ENCODE data around the gene SSBP3. TPM values are rescaled to one million over a fixed set of nuclear protein-coding genes. Genes with fewer than 3 reads are reported as not detected.

The SSBP3 gene
- total and polyA plus RNA-seq, 2 of the 13 experiments (the other 11 are each of a cell fraction or from before 2014, with no cell fraction given), result 8.5 to 17.6 TPM

DNA sequence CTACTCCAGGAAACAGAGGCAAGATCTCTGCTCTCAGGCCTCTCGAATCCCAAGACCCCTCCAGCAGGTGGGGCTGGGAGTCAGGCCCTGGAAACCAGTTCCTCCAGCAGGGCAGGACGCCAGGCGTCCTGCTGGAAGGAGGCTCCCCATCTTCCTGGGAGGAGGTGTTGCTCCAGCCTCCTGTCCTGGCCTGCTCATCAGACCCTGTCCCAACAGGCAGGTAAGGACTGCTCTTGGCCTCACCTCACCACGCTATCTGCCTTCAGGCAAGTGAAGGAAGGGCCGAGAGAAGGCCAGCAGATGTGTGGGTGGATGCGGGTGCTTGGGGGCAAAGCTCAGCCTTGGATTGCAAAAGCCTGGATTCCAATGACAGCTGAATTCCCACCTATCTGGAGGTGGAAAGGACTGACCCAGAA, 82.9 kb downstream of the SSBP3 start (continued):
- TF ChIP-seq JUN (CRISPR knock-in tag; IDR thresholded peaks at IDR 0.05) (no peak), HMG20A (CRISPR knock-in tag; IDR thresholded peaks at IDR 0.05; ENCODE audit: borderline replicate concordance) (no peak), ZEB1 (IDR thresholded peaks at IDR 0.05; ENCODE audit: insufficient replicate concordance, low read depth) (peak; percentile 67), FOXO1 (CRISPR knock-in tag; IDR thresholded peaks at IDR 0.05) (no peak), MYNN (CRISPR knock-in tag; IDR thresholded peaks at IDR 0.05; ENCODE audit: low read depth) (no peak; the same call in 1 of the 2 replicates), TBX2 (CRISPR knock-in tag; IDR thresholded peaks at IDR 0.05; ENCODE audit: borderline replicate concordance) (peak; percentile 40; the same call in 1 of the 2 replicates), TCF7 (IDR thresholded peaks at IDR 0.05; ENCODE audit: low read depth) (no peak), ZNF772 (CRISPR knock-in tag; IDR thresholded peaks at IDR 0.05) (no peak), DNMT3B (CRISPR knock-in tag; conservative IDR thresholded peaks at IDR 0.05) (no peak), HNRNPUL1 (IDR thresholded peaks at IDR 0.05; ENCODE audit: low read depth, low read length) (no peak), ZNF879 (CRISPR knock-in tag; IDR thresholded peaks at IDR 0.05) (no peak), ZNF326 (CRISPR knock-in tag; IDR thresholded peaks at IDR 0.05; ENCODE audit: borderline replicate concordance) (no peak), FOXC1 (CRISPR knock-in tag; IDR thresholded peaks at IDR 0.05; ENCODE audit: borderline replicate concordance) (0 out of 2 replicates have a peak, but pooled peaks have one; percentile 37), KMT2B (CRISPR knock-in tag; IDR thresholded peaks at IDR 0.05) (no peak), SUZ12 (IDR thresholded peaks at IDR 0.05; ENCODE audit: low read depth, low read length) (no peak), MATR3 (CRISPR knock-in tag; IDR thresholded peaks at IDR 0.05) (no peak), ZNF883 (CRISPR knock-in tag; IDR thresholded peaks at IDR 0.05; ENCODE audit: not compliant biosample characterization) (peak; percentile 30), YEATS2 (CRISPR knock-in tag; IDR thresholded peaks at IDR 0.05; ENCODE audit: borderline replicate concordance) (no peak), ZNF619 (CRISPR knock-in tag; IDR thresholded peaks at IDR 0.05) (no peak), RAD21 (CRISPR knock-in tag; IDR thresholded peaks at IDR 0.05) (peak; percentile 53), ZNF564 (CRISPR knock-in tag; IDR thresholded peaks at IDR 0.05) (no peak)
- TF ChIP-seq, protein P1, sequence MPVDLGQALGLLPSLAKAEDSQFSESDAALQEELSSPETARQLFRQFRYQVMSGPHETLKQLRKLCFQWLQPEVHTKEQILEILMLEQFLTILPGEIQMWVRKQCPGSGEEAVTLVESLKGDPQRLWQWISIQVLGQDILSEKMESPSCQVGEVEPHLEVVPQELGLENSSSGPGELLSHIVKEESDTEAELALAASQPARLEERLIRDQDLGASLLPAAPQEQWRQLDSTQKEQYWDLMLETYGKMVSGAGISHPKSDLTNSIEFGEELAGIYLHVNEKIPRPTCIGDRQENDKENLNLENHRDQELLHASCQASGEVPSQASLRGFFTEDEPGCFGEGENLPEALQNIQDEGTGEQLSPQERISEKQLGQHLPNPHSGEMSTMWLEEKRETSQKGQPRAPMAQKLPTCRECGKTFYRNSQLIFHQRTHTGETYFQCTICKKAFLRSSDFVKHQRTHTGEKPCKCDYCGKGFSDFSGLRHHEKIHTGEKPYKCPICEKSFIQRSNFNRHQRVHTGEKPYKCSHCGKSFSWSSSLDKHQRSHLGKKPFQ (CRISPR knock-in tag; IDR thresholded peaks at IDR 0.05; ENCODE audit: insufficient replicate concordance), result no peak
- TF ChIP-seq, protein P2, sequence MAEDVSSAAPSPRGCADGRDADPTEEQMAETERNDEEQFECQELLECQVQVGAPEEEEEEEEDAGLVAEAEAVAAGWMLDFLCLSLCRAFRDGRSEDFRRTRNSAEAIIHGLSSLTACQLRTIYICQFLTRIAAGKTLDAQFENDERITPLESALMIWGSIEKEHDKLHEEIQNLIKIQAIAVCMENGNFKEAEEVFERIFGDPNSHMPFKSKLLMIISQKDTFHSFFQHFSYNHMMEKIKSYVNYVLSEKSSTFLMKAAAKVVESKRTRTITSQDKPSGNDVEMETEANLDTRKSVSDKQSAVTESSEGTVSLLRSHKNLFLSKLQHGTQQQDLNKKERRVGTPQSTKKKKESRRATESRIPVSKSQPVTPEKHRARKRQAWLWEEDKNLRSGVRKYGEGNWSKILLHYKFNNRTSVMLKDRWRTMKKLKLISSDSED (CRISPR knock-in tag; IDR thresholded peaks at IDR 0.05), result no peak
- TF ChIP-seq, protein P3, sequence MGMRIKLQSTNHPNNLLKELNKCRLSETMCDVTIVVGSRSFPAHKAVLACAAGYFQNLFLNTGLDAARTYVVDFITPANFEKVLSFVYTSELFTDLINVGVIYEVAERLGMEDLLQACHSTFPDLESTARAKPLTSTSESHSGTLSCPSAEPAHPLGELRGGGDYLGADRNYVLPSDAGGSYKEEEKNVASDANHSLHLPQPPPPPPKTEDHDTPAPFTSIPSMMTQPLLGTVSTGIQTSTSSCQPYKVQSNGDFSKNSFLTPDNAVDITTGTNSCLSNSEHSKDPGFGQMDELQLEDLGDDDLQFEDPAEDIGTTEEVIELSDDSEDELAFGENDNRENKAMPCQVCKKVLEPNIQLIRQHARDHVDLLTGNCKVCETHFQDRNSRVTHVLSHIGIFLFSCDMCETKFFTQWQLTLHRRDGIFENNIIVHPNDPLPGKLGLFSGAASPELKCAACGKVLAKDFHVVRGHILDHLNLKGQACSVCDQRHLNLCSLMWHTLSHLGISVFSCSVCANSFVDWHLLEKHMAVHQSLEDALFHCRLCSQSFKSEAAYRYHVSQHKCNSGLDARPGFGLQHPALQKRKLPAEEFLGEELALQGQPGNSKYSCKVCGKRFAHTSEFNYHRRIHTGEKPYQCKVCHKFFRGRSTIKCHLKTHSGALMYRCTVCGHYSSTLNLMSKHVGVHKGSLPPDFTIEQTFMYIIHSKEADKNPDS (CRISPR knock-in tag; IDR thresholded peaks at IDR 0.05), result no peak
- TF ChIP-seq, protein P4, sequence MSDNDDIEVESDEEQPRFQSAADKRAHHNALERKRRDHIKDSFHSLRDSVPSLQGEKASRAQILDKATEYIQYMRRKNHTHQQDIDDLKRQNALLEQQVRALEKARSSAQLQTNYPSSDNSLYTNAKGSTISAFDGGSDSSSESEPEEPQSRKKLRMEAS (IDR thresholded peaks at IDR 0.05), result 0 out of 2 replicates have a peak, but pooled peaks have one; percentile 17
- TF ChIP-seq, protein P5, sequence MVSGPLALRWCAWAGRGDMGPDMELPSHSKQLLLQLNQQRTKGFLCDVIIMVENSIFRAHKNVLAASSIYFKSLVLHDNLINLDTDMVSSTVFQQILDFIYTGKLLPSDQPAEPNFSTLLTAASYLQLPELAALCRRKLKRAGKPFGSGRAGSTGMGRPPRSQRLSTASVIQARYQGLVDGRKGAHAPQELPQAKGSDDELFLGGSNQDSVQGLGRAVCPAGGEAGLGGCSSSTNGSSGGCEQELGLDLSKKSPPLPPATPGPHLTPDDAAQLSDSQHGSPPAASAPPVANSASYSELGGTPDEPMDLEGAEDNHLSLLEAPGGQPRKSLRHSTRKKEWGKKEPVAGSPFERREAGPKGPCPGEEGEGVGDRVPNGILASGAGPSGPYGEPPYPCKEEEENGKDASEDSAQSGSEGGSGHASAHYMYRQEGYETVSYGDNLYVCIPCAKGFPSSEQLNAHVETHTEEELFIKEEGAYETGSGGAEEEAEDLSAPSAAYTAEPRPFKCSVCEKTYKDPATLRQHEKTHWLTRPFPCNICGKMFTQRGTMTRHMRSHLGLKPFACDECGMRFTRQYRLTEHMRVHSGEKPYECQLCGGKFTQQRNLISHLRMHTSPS (CRISPR knock-in tag; IDR thresholded peaks at IDR 0.05; ENCODE audit: low read depth), result 0 out of 2 replicates have a peak, but pooled peaks have one; percentile 46
